ENCODE measurements around the gene OTP.

- TF ChIP-seq POLR2A (IDR thresholded peaks at IDR 0.05; ENCODE audit: low read length), result no peak
- TF ChIP-seq HOXA7 (CRISPR knock-in tag; IDR thresholded peaks at IDR 0.05), result no peak
- no peak for TF ChIP-seq CTCF (IDR thresholded peaks at IDR 0.05)
- no peak for TF ChIP-seq ZFP36 (IDR thresholded peaks at IDR 0.05; ENCODE audit: borderline replicate concordance, partially characterized antibody)
- TF ChIP-seq RCOR1 (IDR thresholded peaks at IDR 0.05; ENCODE audit: low read depth, low read length), result no peak
- TF ChIP-seq TP53 (CRISPR knock-in tag; IDR thresholded peaks at IDR 0.05), result no peak
- TF ChIP-seq BHLHE40 (IDR thresholded peaks at IDR 0.05; ENCODE audit: low read depth, low read length), result no peak
- no peak for TF ChIP-seq E2F6 (IDR thresholded peaks at IDR 0.05; ENCODE audit: borderline replicate concordance, low read depth)
- no peak for TF ChIP-seq RAD21 (conservative IDR thresholded peaks at IDR 0.05 in 1 of 2, IDR thresholded peaks at IDR 0.05 in 1 of 2)
- TF ChIP-seq ESRRA (IDR thresholded peaks at IDR 0.05; ENCODE audit: borderline replicate concordance, low read length), result no peak
Observed at GRCh38 chr5:77635917-77636640, 2.4 kb downstream of the OTP start.

Measured in A549 (cell line).